HG03108 (cell line): Measurements from ENCODE around the gene LRRD1.
"Not testable (repeated sequence)": the region's sequence is repeated elsewhere in the genome, so short reads cannot be mapped to it uniquely, and the experiment has no call there.

Source experiments
- ATAC-seq: cut with Tn5 transposase; IDR thresholded peaks from one replicate; pipeline ENCODE4 v1.9.1; 2021; ENCODE audit warnings: moderate library complexity; ENCODE audit not compliant: unreplicated experiment

Gene LRRD1

GRCh38 chr7:92178928-92179924 lies at the start of gene LRRD1:
Gene LRRD1 (minus strand): TSS chr7:92179142. CDS start chr7:92165202, 13,940 bp downstream.
- peak; percentile 99 for ATAC-seq

GRCh38 chr7:92228742-92229141 lies 49.8 kb upstream of the LRRD1 start:
- ATAC-seq = no peak

GRCh38 chr7:92228100-92228499 lies 49.2 kb upstream of the LRRD1 start:
- ATAC-seq = no peak

- ATAC-seq = no peak
Observed at GRCh38 chr7:92226981-92227380, 48.0 kb upstream of the LRRD1 start.

- no peak for ATAC-seq
Observed at GRCh38 chr7:92221766-92222165, 42.8 kb upstream of the LRRD1 start.

GRCh38 chr7:92206672-92207071 lies 27.7 kb upstream of the LRRD1 start:
- ATAC-seq = no peak

GRCh38 chr7:92205987-92206386 lies 27.0 kb upstream of the LRRD1 start:
- ATAC-seq = no peak

- no peak for ATAC-seq
Observed at GRCh38 chr7:92200791-92201190, 21.8 kb upstream of the LRRD1 start.

- ATAC-seq = no peak
Observed at GRCh38 chr7:92192326-92192725, 13.4 kb upstream of the LRRD1 start.

- ATAC-seq = not testable (repeated sequence)
Observed at GRCh38 chr7:92189246-92189645, 10.3 kb upstream of the LRRD1 start.

- ATAC-seq = not testable (repeated sequence)
Observed at GRCh38 chr7:92184294-92184693, 5.4 kb upstream of the LRRD1 start.

GRCh38 chr7:92177362-92177761 lies 1.6 kb downstream of the LRRD1 start:
- no peak for ATAC-seq

GRCh38 chr7:92169529-92169928 lies 9.4 kb downstream of the LRRD1 start:
- ATAC-seq = not testable (repeated sequence)

GRCh38 chr7:92161271-92161670 lies 17.7 kb downstream of the LRRD1 start:
- ATAC-seq = no peak

- peak; percentile 64 for ATAC-seq
Observed at GRCh38 chr7:92158660-92159575, 20.0 kb downstream of the LRRD1 start.

GRCh38 chr7:92156990-92157389 lies 22.0 kb downstream of the LRRD1 start:
- ATAC-seq = no peak

GRCh38 chr7:92155108-92155739 lies 23.7 kb downstream of the LRRD1 start:
- ATAC-seq = no peak

- no peak for ATAC-seq
Observed at GRCh38 chr7:92150450-92151017, 28.4 kb downstream of the LRRD1 start.

- no peak for ATAC-seq
Observed at GRCh38 chr7:92149736-92150239, 29.2 kb downstream of the LRRD1 start.

- not testable (repeated sequence) for ATAC-seq
Observed at GRCh38 chr7:92143192-92143880, 35.6 kb downstream of the LRRD1 start.
